ENCODE measurements around the gene WARS2.

WARS2 gene

DNA sequence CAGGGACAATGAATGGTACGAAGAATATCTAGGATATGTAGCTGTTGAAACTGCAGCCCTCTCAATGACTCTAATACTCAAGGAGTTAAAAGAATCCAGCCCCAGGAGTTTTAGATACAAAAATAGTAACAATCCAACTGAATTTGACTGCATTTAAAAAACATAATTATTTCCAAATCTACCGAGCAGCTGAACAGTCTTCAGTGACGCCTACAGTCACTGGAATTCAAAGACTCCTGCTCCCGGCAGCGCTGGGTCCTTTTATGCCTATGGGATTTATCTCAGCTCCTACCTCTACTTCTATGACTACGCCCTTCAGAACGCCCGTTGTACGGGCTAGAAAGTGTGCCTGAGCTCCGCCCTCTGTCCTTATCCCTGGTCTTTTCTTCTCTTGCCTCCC is 55.7 kb downstream of the WARS2 start:
- DNase-seq (ENCODE audit: extremely low read depth in 1 of 2, low read depth in 1 of 2), result no peak

GRCh38 chr1:119083980-119084379 is 56.5 kb downstream of the WARS2 start:
- no peak for DNase-seq (ENCODE audit: extremely low read depth in 1 of 2, low read depth in 1 of 2)

GRCh38 chr1:119083479-119083878 is 57.0 kb downstream of the WARS2 start:
- DNase-seq (ENCODE audit: extremely low read depth in 1 of 2, low read depth in 1 of 2), result no peak

DNA sequence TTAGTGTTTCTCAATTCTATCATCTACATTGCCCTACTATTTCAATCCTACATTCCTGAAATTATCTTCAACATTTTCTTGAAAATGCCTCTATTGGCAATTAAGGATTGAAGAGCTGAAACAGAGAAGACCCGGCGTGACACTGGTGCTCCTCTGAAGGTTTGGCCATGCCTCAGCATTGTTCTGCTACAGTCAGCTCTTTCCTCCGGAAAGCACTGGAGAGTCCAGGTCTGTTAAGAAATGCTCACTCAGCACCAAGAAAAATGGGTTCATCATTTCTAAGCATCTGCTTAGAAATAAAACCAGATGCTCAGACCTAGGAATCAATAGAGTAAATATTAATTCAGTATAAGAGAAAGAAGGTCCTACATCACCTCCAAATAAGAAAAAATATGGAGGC is 58.8 kb downstream of the WARS2 start:
- no peak for DNase-seq (ENCODE audit: extremely low read depth in 1 of 2, low read depth in 1 of 2)

GRCh38 chr1:119081267-119081666 is 59.2 kb downstream of the WARS2 start:
- DNase-seq (ENCODE audit: extremely low read depth in 1 of 2, low read depth in 1 of 2), result no peak

GRCh38 chr1:119080586-119080985 is 59.9 kb downstream of the WARS2 start:
- DNase-seq (ENCODE audit: extremely low read depth in 1 of 2, low read depth in 1 of 2), result no peak

DNA sequence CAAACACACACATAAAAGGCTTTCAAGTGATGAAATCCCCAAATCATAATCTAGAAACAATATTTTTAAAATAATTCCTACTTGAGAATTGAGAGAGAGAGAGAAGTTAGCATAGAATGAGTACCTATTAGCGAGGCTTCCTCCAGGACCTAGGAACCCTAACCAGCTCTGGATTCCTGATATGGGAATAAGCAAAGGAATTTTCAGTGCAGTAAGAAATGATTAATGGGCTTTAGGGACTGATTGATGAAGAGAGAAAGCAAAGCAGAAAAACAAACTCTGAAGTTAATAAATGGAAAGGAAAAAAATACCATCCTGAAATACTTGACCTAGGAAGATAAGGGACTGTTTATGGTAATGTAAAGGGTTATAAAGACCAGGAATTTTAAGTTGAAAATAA is 60.6 kb downstream of the WARS2 start:
- DNase-seq (ENCODE audit: extremely low read depth in 1 of 2, low read depth in 1 of 2), result no peak

DNA sequence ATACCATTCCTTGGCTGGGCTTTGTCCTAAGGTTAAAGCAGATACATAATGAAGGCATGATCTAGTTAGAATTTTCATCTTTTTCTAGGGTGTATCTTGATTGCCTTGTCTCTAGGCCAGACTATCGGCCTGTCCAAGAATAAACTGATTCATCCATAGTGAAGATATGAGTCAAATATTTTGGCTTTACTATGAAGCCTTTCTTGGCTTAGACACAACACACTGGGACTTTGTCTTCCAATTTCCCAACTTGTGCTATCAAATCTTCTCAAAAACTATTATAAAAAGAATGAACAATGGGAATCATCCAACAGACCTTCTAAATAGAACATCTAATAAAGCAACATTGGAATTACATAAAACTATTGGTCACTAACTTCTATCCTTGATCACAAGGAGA is 64.8 kb downstream of the WARS2 start:
- DNase-seq (ENCODE audit: extremely low read depth in 1 of 2, low read depth in 1 of 2), result no peak

- DNase-seq (ENCODE audit: extremely low read depth in 1 of 2, low read depth in 1 of 2), result no peak
Observed at GRCh38 chr1:119071321-119071720, 69.1 kb downstream of the WARS2 start.

GRCh38 chr1:119069682-119070081 is 70.8 kb downstream of the WARS2 start:
- no peak for DNase-seq (ENCODE audit: extremely low read depth in 1 of 2, low read depth in 1 of 2)

DNA sequence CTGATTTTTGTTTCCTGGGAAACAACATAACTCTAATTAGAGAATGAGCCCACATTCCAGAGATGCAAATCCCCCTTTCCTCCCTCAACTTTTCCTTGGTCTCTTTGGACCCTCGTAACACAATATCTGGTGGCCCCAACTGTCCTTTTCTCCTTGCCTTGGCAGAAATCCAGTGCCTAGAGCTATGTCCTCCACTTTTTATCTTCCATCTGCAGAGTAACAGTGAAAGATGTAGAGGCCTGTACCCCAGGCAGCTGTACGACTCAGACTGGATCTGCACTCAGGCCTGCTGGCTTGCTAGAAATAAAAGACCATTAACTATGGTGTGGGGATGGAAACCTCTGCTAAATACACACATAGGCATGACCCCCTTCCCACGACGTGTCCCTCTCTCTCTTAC is 72.0 kb downstream of the WARS2 start:
- no peak for DNase-seq (ENCODE audit: extremely low read depth in 1 of 2, low read depth in 1 of 2)

DNA sequence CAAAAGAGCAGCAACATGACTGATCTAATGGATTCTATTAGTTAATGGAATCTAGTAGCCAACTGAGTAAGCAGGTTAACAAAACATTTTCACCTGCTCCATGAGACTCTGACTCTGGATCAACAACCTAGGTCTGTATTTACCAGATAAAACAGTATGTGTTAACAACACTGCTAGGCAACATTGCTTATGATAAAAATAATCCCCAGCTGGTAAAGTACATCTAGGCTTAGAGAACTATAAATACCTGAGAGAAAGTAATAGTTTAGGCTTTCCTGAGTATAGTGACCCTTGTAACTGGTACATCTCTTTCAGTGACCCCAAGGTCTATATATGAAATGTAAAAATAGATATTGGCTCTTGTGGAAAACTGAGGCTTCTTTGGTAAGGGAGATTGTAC is 78.8 kb downstream of the WARS2 start:
- no peak for DNase-seq (ENCODE audit: extremely low read depth in 1 of 2, low read depth in 1 of 2)

DNA sequence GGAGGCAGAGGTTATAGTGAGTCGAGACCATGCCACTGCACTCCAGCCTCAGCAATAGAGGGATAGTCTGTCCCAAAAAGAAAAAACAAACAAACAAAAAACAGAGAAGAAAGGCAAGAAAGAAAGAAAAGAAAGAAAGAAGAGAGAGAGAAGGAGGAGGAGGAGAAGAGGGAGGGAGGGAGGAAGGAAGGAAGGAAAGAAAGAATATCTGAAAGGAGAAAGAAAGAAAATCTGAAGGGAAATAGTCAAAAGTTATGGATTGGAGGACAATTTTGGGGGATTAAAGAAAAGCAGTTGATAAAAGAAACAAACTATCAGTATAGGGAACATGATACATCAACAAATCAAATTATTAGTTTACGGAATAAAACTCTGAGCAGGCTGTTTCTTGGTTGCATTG is 84.9 kb downstream of the WARS2 start:
- no peak for DNase-seq (ENCODE audit: extremely low read depth in 1 of 2, low read depth in 1 of 2)

DNA sequence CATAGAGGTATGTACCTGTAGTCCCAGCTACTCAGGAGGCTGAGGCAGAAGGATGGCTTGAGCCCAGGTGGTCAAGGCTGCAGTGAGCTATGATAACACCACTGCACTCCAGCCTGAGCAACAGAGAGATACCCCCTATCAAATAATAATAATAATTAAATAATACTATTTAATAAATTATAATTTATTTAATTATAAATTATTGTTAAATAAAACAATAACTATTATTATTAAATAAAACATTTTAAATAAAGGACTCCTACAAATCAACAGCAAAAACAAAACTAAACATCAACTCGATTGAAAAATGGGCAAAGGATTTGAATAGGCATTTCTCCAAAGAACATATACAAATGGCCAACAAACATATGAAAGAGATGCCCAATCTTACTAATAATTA is 86.5 kb downstream of the WARS2 start:
- no peak for DNase-seq (ENCODE audit: extremely low read depth in 1 of 2, low read depth in 1 of 2)

DNA sequence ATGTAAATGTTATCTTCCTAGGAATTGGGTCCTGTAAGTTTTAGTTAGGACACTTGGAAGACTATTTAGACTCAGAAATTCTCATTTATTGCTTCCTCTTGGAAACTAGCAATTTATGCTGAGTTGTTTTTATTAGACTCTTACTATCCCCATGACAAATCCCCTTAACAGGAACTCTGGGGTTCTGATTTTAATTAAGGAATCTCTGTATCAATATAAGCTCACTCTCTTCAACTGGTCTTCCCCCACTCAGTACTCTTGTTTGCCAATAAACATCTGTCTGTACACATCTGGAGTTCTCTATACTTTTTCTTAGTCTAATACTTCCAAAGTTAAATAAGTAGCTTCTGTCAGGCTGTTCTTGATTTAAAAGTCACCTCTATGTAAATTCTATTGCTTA is 88.2 kb downstream of the WARS2 start:
- no peak for DNase-seq (ENCODE audit: extremely low read depth in 1 of 2, low read depth in 1 of 2)

DNA sequence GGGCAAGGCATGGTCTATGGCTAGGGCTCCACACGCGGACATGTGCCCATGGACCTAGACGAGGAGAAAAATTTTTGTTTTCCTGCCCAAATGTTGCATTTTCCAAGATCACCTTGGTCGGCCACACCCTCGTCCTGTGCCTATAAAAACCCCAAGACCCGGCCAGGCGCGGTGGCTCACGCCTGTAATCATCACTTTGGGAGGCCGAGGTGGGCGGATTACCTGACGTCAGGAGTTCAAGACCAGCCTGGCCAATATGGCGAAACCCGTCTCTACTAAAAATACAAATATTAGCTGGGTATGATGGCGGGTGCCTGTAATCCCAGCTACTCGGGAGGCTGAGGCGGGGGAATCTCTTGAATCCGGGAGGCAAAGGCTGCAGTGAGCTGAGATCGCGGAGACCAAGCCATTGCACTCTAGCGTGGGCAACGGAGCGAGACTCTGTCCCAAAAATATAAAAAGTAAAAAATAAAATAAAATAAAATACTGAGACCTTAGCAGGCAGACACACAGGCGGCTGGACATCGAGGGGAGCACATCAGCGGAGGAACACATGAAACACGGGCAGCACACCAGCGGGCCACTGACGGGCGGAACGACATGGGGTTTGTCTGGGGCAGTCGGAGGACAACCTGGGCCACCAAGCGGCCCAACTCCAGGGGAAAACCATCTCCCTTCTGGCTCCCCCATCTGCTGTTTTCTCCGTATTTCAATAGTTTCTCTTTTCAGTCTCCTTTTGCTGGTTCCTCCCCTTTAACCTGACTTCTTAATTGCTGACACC is 91.6 kb downstream of the WARS2 start:
- DNase-seq (ENCODE audit: extremely low read depth in 1 of 2, low read depth in 1 of 2), result no peak

- no peak for DNase-seq (ENCODE audit: extremely low read depth in 1 of 2, low read depth in 1 of 2)
Observed at GRCh38 chr1:119046785-119047438, 93.5 kb downstream of the WARS2 start.

- no peak for DNase-seq (ENCODE audit: extremely low read depth in 1 of 2, low read depth in 1 of 2)
Observed at GRCh38 chr1:119046429-119046784, 94.0 kb downstream of the WARS2 start.

DNA sequence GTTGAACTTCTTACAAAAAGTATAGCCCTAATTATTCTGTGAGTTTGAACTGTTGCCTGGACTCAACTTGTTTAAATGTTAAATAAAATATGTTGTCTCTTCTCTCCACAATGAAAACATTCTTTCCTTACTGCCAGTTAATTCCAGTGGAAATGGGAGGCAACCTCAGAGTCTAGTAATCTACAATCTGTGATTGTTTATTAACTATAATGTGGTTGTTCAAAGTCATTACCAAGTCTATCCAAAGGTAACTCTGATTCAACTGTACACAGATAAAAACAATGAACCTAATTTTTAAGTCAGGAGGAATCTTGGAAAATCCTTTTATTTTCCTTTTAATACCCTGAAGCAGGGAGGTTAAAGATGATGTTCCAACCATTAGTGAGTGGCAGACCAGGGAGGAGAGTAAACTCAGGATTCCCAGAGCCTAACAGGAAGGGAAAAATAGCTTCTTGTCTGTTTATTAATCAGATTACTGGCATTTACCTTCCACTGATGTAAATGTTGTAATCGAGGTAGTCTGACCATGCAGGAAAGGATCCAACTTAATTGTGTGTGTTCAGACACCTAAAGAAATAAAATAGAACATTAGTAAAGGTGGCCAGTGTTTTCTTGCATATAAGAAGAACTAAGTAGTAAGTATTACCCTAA is 95.2 kb downstream of the WARS2 start:
- DNase-seq (ENCODE audit: extremely low read depth in 1 of 2, low read depth in 1 of 2), result no peak

- DNase-seq (ENCODE audit: extremely low read depth in 1 of 2, low read depth in 1 of 2), result no peak
Observed at GRCh38 chr1:119040906-119041305, 99.5 kb downstream of the WARS2 start.

GRCh38 chr1:119040489-119040888 is 100.0 kb downstream of the WARS2 start:
- no peak for DNase-seq (ENCODE audit: extremely low read depth in 1 of 2, low read depth in 1 of 2)

DNA sequence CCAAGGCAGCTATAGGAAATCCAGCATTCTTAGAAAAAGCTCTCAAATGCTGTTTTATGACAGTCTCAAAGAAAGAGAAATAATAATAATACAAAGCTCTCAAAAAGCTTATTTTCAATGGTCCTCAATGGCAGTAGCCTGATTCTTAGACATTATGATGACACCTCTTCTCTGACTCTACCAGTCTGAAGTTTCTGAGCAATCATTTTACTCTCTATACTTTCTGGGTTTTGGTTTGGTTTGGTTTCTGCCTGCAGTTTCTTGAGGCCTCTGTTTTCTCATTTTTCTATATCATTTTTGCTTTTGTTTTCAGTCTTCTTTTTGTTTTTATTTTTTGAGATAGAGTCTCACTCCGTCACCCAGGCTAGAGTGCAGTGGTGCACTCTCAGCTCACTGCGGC is 102.1 kb downstream of the WARS2 start:
- no peak for DNase-seq (ENCODE audit: extremely low read depth in 1 of 2, low read depth in 1 of 2)
